WERI-Rb-1 (cell line): ENCODE measurements around the gene TRAM2.

Experiments
- DNase-seq: peaks from one replicate; pipeline ENCODE4 v3.0.0-alpha.2; 2020
- H3K27ac ChIP-seq: fragments of 250-450 bp; sonication (Bioruptor Pico); 2 replicates; pipeline ENCODE4 v1.5.1; 2020; ENCODE audit warnings: mild to moderate bottlenecking, moderate library complexity
- H3K27me3 ChIP-seq: fragments of 250-450 bp; sonication (Bioruptor Pico); 2 replicates; pipeline ENCODE4 v1.5.1; 2021; ENCODE audit warnings: mild to moderate bottlenecking, low read depth, moderate library complexity; ENCODE audit not compliant: insufficient read depth, severe bottlenecking
- H3K36me3 ChIP-seq: fragments of 250-450 bp; sonication (Bioruptor Pico); 2 replicates; pipeline ENCODE4 v1.5.1; 2020; ENCODE audit warnings: mild to moderate bottlenecking, moderate library complexity
- H3K4me3 ChIP-seq: 2 replicates; pipeline ENCODE4 v1.5.1; 2011; ENCODE audit warnings: low read depth, mild to moderate bottlenecking, control low read depth, low read length
- H3K9me3 ChIP-seq: fragments of 250-450 bp; sonication (Bioruptor Pico); 2 replicates; pipeline ENCODE4 v1.5.1; 2021; ENCODE audit warnings: mild to moderate bottlenecking, moderate library complexity; ENCODE audit not compliant: severe bottlenecking
- TF ChIP-seq, protein P1 (sequence below): IDR thresholded peaks from 2 replicates; pipeline ENCODE4 v1.5.1; 2011; ENCODE audit warnings: low read depth, mild to moderate bottlenecking, control low read depth, inconsistent platforms, low read length

The TRAM2 gene

DNA sequence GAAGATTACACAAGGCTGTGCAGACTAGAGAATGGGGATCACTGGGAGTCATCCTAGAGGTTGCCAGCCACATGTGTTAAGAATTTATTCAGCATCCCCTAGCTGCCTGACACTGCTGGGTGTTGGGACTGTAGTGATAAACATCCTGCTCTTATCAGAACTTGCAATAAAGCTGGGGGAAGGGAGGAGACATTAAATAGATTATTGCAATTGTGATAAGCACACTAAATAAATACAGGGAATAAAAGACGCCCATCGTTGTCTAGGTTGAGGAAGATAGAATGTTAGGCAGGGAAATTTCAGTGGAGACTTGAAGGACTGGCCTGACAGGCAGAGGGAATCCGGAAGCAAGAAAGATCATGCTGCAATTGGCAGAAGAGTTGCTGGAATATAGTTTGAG lies 33.2 kb upstream of the TRAM2 start:
- no peak overlapping the region for H3K27ac ChIP-seq
- no peaks in the 10 kb centered on the region for H3K27me3 ChIP-seq
- no peaks in the 10 kb centered on the region for H3K36me3 ChIP-seq
- no peak for DNase-seq
- TF ChIP-seq, protein P1, sequence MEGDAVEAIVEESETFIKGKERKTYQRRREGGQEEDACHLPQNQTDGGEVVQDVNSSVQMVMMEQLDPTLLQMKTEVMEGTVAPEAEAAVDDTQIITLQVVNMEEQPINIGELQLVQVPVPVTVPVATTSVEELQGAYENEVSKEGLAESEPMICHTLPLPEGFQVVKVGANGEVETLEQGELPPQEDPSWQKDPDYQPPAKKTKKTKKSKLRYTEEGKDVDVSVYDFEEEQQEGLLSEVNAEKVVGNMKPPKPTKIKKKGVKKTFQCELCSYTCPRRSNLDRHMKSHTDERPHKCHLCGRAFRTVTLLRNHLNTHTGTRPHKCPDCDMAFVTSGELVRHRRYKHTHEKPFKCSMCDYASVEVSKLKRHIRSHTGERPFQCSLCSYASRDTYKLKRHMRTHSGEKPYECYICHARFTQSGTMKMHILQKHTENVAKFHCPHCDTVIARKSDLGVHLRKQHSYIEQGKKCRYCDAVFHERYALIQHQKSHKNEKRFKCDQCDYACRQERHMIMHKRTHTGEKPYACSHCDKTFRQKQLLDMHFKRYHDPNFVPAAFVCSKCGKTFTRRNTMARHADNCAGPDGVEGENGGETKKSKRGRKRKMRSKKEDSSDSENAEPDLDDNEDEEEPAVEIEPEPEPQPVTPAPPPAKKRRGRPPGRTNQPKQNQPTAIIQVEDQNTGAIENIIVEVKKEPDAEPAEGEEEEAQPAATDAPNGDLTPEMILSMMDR = no peak
- no peak overlapping the region for H3K4me3 ChIP-seq
- H3K9me3 ChIP-seq = peaks cover 12% of the 10 kb centered on the region

DNA sequence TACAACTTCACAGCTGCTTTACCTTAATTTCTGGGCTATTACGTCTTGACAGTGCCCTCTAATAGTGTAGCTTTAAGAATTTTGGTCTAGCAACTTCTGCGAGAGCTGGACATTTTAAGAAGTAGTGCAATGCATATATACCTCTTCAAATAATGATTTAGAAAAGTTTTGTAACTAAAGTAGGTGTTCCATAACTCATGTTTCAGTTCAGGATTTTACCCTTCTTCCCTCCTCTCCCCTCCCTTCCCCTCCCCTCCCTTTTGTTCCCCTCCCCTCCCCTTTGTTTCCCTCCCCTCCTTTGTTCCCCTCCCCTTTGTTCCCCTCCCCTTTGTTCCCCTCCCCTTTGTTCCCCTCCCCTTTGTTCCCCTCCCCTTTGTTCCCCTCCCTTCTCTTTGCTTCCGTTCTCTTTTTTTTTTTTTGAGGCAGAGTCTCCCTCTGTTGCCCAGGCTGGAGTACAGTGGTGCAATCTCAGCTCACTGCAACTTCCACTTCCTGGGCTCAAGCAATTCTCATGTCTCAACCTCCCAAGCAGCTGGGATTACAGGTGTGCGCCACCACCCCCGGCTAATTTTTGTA lies 28.8 kb upstream of the TRAM2 start:
- H3K27ac ChIP-seq = no peak overlapping the region
- no peaks in the 10 kb centered on the region for H3K27me3 ChIP-seq
- H3K36me3 ChIP-seq = no peaks in the 10 kb centered on the region
- DNase-seq = no peak
- TF ChIP-seq, protein P1 = no peak
- peaks cover 12% of the 10 kb centered on the region for H3K9me3 ChIP-seq
- no peak overlapping the region for H3K4me3 ChIP-seq

DNA sequence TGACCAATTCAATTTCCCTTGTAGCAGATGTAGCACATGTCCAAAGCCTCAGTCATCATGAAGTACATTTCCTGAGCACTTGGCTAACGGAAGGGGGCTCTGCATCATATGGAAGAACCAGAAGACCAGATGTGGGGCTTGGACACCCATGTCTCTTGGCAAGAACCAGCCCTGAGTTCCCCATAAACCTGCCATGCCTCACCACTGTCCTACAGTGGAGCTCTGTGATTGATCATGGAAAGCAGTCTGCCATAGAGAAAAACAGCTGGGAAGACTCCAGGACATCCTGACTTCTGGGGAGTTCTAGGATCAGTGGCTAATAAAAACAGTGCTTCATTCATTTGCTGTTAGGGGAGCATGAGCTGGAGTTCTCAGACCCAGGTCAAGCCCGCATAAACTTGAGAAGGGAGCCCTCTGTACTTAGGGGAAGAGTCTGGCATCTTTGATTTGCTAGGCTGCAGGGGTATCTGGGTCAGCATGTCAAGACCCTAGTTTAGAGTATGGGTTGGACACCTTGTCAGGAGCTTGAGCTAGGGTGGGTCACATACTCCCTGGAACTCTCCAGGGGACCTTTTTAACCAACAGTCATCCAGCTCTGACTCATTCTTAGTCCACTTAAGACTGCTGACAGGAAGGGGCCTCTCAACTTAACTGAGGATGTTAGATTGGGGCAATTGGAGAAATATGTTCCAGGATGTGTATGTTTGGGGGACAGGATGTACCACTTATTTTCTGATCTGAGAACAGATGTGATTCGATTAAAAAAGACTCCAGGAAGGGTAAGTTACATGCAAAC lies 26.3 kb upstream of the TRAM2 start:
- Histone ChIP-seq H3K27ac (no peak overlapping the region), H3K9me3 (peaks cover 4% of the 10 kb centered on the region), H3K4me3 (no peak overlapping the region), H3K27me3 (no peaks in the 10 kb centered on the region), H3K36me3 (no peaks in the 10 kb centered on the region)
- no peak for DNase-seq
- TF ChIP-seq, protein P1 = no peak

DNA sequence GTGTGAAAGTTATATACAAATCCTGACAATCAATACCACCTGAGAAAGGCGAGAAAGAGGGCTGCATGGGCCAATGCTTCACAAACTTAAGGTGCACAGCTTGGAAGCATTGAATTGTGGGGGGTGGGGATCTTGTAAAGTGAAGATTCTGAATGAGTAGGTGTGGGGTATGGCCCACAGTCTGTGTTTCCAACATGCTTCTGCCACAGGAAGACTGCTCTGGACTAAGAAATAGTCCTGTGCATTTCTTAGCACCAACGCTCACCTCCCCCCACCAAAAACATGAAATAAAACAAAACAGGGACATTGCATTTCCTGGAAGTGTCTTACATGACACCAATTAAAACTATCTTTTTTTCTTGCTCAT lies 21.9 kb upstream of the TRAM2 start:
- no peak for DNase-seq
- no peaks in the 10 kb centered on the region for H3K27me3 ChIP-seq
- H3K27ac ChIP-seq = peak overlapping the region; percentile 58
- TF ChIP-seq, protein P1 = no peak
- H3K9me3 ChIP-seq = no peaks in the 10 kb centered on the region
- no peak overlapping the region for H3K4me3 ChIP-seq
- no peaks in the 10 kb centered on the region for H3K36me3 ChIP-seq

DNA sequence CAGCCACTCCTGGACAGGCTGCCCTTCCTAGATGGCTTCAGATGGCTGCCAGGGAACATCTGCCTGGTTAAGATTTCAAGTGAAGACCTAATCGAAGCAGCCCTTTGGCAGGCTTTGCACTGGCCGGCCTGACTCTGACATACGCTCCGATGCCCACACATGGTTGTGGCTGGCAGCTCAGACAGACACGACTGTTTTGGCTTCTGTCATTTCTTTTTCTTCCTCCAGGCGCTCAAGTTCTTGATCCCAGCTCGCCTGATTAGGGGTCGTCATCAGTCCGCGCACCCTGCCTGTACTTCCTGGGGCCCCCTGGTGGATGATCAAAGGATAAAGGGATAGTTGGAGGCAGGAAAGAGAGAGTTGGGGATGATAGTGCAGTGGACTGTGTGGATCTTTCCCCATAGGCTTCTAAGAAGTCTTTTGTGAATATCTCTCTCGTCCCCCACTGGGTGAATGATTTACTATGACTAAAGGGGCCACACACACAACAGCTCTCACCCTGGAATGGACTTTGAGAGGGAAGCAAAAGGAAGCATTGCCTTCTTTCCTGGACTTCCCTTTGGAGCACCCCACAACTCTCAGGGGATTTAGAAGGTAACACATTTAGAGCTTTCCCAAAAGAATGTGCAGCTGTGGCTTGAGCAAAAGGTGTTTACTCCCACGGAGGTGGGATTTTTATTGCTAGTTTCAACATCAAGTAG lies 21.4 kb upstream of the TRAM2 start:
- no peaks in the 10 kb centered on the region for H3K36me3 ChIP-seq
- H3K27me3 ChIP-seq = no peaks in the 10 kb centered on the region
- TF ChIP-seq, protein P1 = peak; percentile 79
- H3K27ac ChIP-seq = peak overlapping the region; percentile 58
- H3K4me3 ChIP-seq = peak overlapping the region; percentile 6; the same call in 1 of the 2 replicates
- DNase-seq = peak; percentile 95
- H3K9me3 ChIP-seq = no peaks in the 10 kb centered on the region
